ENCODE measurements around the gene HOMER3. TPM values are rescaled to one million over a fixed set of nuclear protein-coding genes. Genes with fewer than 3 reads are reported as not detected.
A peak's percentile ranks its signal among the peaks of the same experiment; 100 is the strongest.

The HOMER3 gene
- total and polyA plus RNA-seq, 9 of the 15 experiments (the other 6 are each of a cell fraction or from before 2014, with no cell fraction given), result 1.3 to 5.1 (median 3.7) TPM; not detected in 2

- TF ChIP-seq REST (IDR thresholded peaks at IDR 0.05; ENCODE audit: borderline replicate concordance), result no peak
- TF ChIP-seq REST (CRISPR knock-in tag; IDR thresholded peaks at IDR 0.05; ENCODE audit: low read depth), result 0 out of 2 replicates have a peak, but pooled peaks have one; percentile 29
- no peak for TF ChIP-seq ZHX1 (conservative IDR thresholded peaks at IDR 0.05; ENCODE audit: low read length)
- no peak for TF ChIP-seq ELF1 (tag; IDR thresholded peaks at IDR 0.05)
- TF ChIP-seq HMGN3 (IDR thresholded peaks at IDR 0.05; ENCODE audit: borderline replicate concordance, extremely low read depth, insufficient read length, low read depth, low read length), result peak; percentile 38
- TF ChIP-seq CTCFL (IDR thresholded peaks at IDR 0.05; ENCODE audit: borderline replicate concordance, insufficient read depth, low read depth, low read length, poor library complexity, severe bottlenecking), result peak; percentile 59
- TF ChIP-seq MTA3 (IDR thresholded peaks at IDR 0.05; ENCODE audit: borderline replicate concordance), result no peak
- TF ChIP-seq MEF2A (IDR thresholded peaks at IDR 0.05; ENCODE audit: control insufficient read depth, low read depth, low read length), result no peak
- no peak for TF ChIP-seq FOS (IDR thresholded peaks at IDR 0.05; ENCODE audit: extremely low read depth, insufficient read length)
- no peak for TF ChIP-seq HOXB6 (CRISPR knock-in tag; IDR thresholded peaks at IDR 0.05; ENCODE audit: borderline replicate concordance)
- no peak for TF ChIP-seq SMC3 (conservative IDR thresholded peaks at IDR 0.05; ENCODE audit: insufficient read depth, low read depth, low read length)
- TF ChIP-seq CXXC5 (CRISPR knock-in tag; IDR thresholded peaks at IDR 0.05), result peak; percentile 73
- TF ChIP-seq CBX1 (IDR thresholded peaks at IDR 0.05; ENCODE audit: low read depth), result no peak
Observed at GRCh38 chr19:18940769-18941627, at the start of gene HOMER3 (continued).
